Activated B cell treated with CpG ODN at 0.5 μM for 24 hours (primary cell): Measurements from ENCODE around the gene CPT1A. TPM values are rescaled to one million over a fixed set of nuclear protein-coding genes. Genes with fewer than 3 reads are reported as not detected.
A peak's percentile ranks its signal among the peaks of the same experiment; 100 is the strongest.

Source experiments
- ATAC-seq: fragments of 200-7000 bp; cut with Tn5 transposase; one replicate; pipeline ENCODE4 v1.10.0; 2021; ENCODE audit warnings: low read depth, mild to moderate bottlenecking, moderate library complexity
- CTCF ChIA-PET: fragments of 350-600 bp; sonication (Branson Sonifier 250); formaldehyde crosslinking; loops from one replicate; lab custom pipeline; 2021; ENCODE audit warnings: antibody characterized with exemption; lab: Charles Lee
- POLR2A ChIA-PET: fragments of 350-600 bp; sonication (Branson Sonifier 250); formaldehyde crosslinking; loops from one replicate; lab custom pipeline; 2021; ENCODE audit warnings: antibody characterized with exemption; lab: Charles Lee
- DNase-seq: peaks from one replicate; pipeline ENCODE4 v3.0.0; 2022
- H3K27ac Mint-ChIP-seq: one replicate; pipeline ENCODE4 v1.8.0; 2020; ENCODE audit warnings: mixed read lengths
- H3K27me3 Mint-ChIP-seq: one replicate; pipeline ENCODE4 v1.8.0; 2021; ENCODE audit warnings: mixed read lengths
- H3K36me3 Mint-ChIP-seq: one replicate; pipeline ENCODE4 v1.8.0; 2021; ENCODE audit warnings: low read depth, mixed read lengths
- H3K4me1 Mint-ChIP-seq: one replicate; pipeline ENCODE4 v1.8.0; 2021; ENCODE audit warnings: mixed read lengths
- H3K4me3 Mint-ChIP-seq: one replicate; pipeline ENCODE4 v1.8.0; 2020; ENCODE audit warnings: mild to moderate bottlenecking, mixed read lengths
- H3K9me3 Mint-ChIP-seq: one replicate; pipeline ENCODE4 v1.8.0; 2020; ENCODE audit warnings: mixed read lengths
- CTCF ChIP-seq: fragments of 200-600 bp; IDR thresholded peaks from one replicate; pipeline ENCODE4 v1.8.0; 2022; ENCODE audit warnings: antibody characterized with exemption, mild to moderate bottlenecking
- intact Hi-C: fragments of 100-400 bp; cut with micrococcal nuclease; formaldehyde crosslinking; loops from one replicate; pipeline ENCODE4 v1.15.1; 2024
- total RNA-seq: library from RNA; stranded (reverse); gene quantifications from 2 replicates; pipeline ENCODE4 v1.2.3, GENCODE V29; 2022

Gene CPT1A
- total RNA-seq, 1 donor from 2014 or later, result 17.2 TPM

GRCh38 chr11:68819362-68819761 is 22.4 kb downstream of the CPT1A start:
- POLR2A ChIA-PET, result no interaction called here
- no peak overlapping the region for H3K27ac Mint-ChIP-seq
- H3K9me3 Mint-ChIP-seq, result no peaks in the 10 kb centered on the region
- no peaks in the 10 kb centered on the region for H3K27me3 Mint-ChIP-seq
- CTCF ChIA-PET, result no interaction called here
- H3K4me3 Mint-ChIP-seq, result no peak overlapping the region
- H3K4me1 Mint-ChIP-seq, result peaks cover 23% of the 10 kb centered on the region
- TF ChIP-seq CTCF, result no peak
- intact Hi-C loops, result no loop called here
- ATAC-seq (no peak), DNase-seq (no peak)
- peaks cover 6% of the 10 kb centered on the region for H3K36me3 Mint-ChIP-seq

- H3K36me3 Mint-ChIP-seq, result peaks cover 8% of the 10 kb centered on the region
- no peaks in the 10 kb centered on the region for H3K9me3 Mint-ChIP-seq
- intact Hi-C loops, result no loop called here
- DNase-seq (no peak), ATAC-seq (no peak)
- no peaks in the 10 kb centered on the region for H3K27me3 Mint-ChIP-seq
- CTCF ChIA-PET, result no interaction called here
- POLR2A ChIA-PET, result no interaction called here
- peaks cover 35% of the 10 kb centered on the region for H3K4me1 Mint-ChIP-seq
- no peak overlapping the region for H3K27ac Mint-ChIP-seq
- TF ChIP-seq CTCF, result no peak
- H3K4me3 Mint-ChIP-seq, result no peak overlapping the region
Observed at GRCh38 chr11:68818181-68818580, 23.5 kb downstream of the CPT1A start.

- Mint-ChIP-seq H3K36me3 (peaks cover 13% of the 10 kb centered on the region), H3K9me3 (no peaks in the 10 kb centered on the region), H3K4me3 (no peak overlapping the region), H3K27ac (no peak overlapping the region), H3K4me1 (peaks cover 41% of the 10 kb centered on the region), H3K27me3 (no peaks in the 10 kb centered on the region)
- no peak for ATAC-seq
- no peak for DNase-seq
- ChIA-PET POLR2A (no interaction called here), CTCF (interaction anchor here (0.6 to 0.8 kb wide), 2 partner anchors 13 to 26 kb away, joined by 3 to 4 read pairs; no protein-coding TSS in a partner anchor)
- TF ChIP-seq CTCF, result no peak
- intact Hi-C loops, result no loop called here
Observed at GRCh38 chr11:68817554-68817953, 24.2 kb downstream of the CPT1A start.

GRCh38 chr11:68816917-68817419 is 24.7 kb downstream of the CPT1A start:
- Mint-ChIP-seq H3K4me3 (no peak overlapping the region), H3K9me3 (no peaks in the 10 kb centered on the region), H3K27ac (peak overlapping the region; percentile 32), H3K4me1 (peaks cover 47% of the 10 kb centered on the region), H3K36me3 (peaks cover 13% of the 10 kb centered on the region), H3K27me3 (no peaks in the 10 kb centered on the region)
- ATAC-seq, result no peak
- no peak for DNase-seq
- ChIA-PET CTCF (interaction anchor here (0.6 to 0.8 kb wide), 2 partner anchors 14 to 26 kb away, joined by 3 to 4 read pairs; no protein-coding TSS in a partner anchor), POLR2A (no interaction called here)
- no peak for TF ChIP-seq CTCF
- intact Hi-C loops, result no loop called here

GRCh38 chr11:68816251-68816776 is 25.4 kb downstream of the CPT1A start:
- Mint-ChIP-seq H3K27me3 (no peaks in the 10 kb centered on the region), H3K36me3 (peaks cover 16% of the 10 kb centered on the region), H3K27ac (peak overlapping the region; percentile 35), H3K9me3 (no peaks in the 10 kb centered on the region), H3K4me1 (peaks cover 48% of the 10 kb centered on the region), H3K4me3 (no peak overlapping the region)
- no peak for TF ChIP-seq CTCF
- intact Hi-C loops, result no loop called here
- DNase-seq, result no peak
- POLR2A ChIA-PET, result no interaction called here
- CTCF ChIA-PET, result no interaction called here
- ATAC-seq, result no peak
